GM20000 (cell line): ENCODE results near the gene SLC6A13.

Experiments used
- DNase-seq: peaks from one replicate; pipeline ENCODE4 v3.0.0; 2012; ENCODE audit warnings: low spot score
- TF ChIP-seq, protein P1 (sequence below): IDR thresholded peaks from 2 replicates; pipeline ENCODE4 v1.5.1; 2012; ENCODE audit warnings: mild to moderate bottlenecking, control low read depth; ENCODE audit errors: extremely low read depth, missing control alignments

SLC6A13 gene

DNA sequence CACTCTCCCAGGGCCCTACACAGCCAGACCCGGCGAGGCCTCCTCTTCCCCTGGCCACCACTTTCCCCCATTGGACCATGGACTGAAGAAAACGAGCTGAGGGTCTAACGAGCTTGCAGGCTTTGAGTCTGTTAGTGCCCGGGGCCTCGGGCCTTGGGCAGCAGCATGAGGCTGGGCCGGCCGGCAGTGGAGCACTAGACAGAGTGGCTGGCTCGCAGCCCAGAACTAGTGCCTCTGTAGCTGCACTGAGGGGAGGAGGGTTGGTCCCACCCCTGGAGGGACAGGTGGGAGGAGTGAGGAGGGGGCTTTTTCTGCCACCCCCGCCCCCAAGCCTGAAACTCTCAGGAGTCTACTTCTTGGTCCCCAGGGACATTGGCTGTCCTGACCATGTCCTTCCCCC, 87.4 kb downstream of the SLC6A13 start:
- TF ChIP-seq, protein P1, sequence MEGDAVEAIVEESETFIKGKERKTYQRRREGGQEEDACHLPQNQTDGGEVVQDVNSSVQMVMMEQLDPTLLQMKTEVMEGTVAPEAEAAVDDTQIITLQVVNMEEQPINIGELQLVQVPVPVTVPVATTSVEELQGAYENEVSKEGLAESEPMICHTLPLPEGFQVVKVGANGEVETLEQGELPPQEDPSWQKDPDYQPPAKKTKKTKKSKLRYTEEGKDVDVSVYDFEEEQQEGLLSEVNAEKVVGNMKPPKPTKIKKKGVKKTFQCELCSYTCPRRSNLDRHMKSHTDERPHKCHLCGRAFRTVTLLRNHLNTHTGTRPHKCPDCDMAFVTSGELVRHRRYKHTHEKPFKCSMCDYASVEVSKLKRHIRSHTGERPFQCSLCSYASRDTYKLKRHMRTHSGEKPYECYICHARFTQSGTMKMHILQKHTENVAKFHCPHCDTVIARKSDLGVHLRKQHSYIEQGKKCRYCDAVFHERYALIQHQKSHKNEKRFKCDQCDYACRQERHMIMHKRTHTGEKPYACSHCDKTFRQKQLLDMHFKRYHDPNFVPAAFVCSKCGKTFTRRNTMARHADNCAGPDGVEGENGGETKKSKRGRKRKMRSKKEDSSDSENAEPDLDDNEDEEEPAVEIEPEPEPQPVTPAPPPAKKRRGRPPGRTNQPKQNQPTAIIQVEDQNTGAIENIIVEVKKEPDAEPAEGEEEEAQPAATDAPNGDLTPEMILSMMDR, result no peak
- no peak for DNase-seq

DNA sequence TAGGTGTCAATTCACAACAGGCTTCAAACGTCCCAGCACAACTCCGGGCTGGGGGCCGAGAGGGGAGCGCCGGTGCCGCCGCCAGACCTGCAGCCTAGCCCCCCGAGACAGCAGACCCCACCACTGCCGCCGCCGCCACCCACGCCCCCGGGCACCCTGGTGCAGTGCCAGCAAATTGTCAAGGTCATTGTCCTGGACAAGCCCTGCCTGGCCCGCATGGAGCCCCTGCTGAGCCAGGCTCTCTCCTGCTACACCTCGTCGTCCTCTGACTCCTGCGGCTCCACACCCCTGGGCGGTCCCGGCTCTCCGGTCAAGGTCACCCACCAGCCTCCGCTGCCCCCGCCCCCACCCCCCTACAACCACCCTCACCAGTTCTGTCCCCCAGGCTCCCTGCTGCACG, 88.0 kb downstream of the SLC6A13 start:
- TF ChIP-seq, protein P1, result no peak
- DNase-seq, result no peak

DNA sequence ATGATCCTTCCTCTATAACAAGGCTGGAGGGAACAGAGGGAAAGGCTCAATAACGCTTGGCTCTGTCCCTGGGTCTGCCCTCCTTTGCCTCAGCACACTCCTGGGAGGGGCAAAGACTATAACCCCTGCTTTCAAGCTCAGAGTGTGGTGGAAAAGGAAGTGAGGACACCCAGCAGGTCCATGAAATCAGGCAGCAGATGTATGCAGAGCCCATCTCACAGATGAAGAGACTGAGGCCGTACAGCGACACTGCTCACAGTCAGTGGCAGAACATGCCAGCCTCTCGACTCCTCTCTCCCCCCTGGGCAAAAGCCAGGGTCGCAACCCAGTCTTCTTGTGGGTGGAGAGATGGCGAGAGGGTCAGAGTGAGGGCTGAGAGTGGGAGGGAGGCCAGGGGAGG, 88.5 kb downstream of the SLC6A13 start:
- no peak for DNase-seq
- TF ChIP-seq, protein P1, result no peak

DNA sequence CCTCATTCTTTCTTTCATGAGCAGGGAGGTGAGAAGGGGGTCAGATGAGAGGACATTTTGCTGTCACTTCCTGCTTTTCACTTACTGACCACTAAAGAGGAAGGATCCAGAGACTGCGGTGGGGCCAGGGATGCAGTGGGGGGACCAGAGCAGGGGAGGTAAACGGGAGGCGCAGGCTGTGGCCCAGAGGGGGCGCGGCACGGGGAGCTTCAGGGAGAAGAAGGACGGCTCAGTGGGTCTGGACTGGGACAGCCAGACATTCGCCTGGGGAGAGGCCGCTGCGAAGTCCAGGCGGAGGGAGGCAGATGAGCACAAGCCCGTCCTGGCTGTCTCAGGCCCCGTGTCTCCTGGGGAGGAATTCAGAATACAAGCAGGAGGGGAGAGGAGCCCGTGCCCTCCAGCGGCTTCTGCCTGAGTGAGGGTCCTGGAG, 89.9 kb downstream of the SLC6A13 start:
- DNase-seq, result no peak
- TF ChIP-seq, protein P1, result no peak

DNA sequence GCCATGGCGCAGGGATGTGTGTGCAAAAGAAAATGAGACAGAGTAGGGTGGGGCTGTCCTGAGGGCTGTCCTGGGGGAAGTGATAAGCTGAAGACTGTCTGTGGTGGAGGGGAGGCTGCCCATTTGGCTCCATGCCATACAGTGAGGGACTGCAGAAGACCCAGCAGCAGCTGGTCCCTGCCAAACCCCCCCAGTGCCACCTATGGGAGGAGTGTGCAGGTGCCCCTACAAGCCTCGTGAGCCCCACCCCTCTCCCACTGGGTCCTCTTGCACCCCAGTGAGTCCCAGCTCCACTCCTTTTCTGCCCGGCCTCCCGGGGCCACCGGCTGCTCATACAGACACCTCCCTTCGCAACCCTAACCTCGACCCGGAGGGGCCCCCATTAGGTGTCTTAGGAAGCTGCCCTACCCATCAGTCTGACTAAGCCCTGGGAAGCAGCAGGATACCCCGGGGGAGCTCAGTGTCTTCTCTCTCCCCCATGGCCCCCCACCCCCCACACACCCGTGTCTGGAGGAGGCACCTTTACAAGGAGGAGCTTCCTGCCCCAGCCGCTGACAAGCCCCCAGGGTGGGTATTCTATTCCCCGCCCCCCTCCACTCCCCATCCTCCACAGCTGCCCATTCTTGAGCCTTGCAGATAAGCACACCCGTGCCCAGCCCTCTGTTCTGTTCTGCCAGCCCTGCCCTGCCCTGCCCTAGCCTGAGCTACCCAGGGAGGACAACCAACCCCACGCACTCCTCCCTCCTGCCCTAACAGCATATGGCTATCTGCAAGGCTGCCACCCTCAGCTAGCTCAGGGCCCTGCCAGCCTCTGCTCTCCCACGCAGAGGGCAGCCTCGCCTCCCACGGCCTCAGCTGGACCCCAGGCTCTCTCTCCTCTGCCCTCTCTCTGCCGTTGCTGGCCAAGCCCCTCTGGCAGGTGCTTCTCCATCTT, 90.6 kb downstream of the SLC6A13 start:
- no peak for DNase-seq
- TF ChIP-seq, protein P1, result no peak

DNA sequence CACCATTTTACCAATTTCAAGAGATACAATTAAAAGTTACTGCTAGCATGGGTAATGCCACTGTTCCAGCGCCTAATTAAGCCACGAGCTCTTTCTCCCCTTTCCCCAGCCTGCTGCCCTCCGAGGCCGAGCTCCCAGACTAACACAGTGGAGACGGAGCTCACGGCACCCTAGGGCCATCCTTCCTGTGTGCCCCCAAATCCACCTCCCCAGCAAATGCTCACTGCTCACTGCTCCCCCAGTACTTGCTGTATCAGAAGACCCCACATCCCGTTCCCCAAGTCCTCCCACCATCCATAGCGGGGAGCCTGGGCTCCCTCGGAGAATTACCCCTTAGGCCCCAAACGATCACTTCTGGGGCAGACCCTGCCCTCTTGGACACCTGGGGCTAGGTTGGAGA, 91.4 kb downstream of the SLC6A13 start:
- DNase-seq, result no peak
- TF ChIP-seq, protein P1, result no peak
